GM12878 (cell line): ENCODE measurements around the gene GALNT12. TPM values are rescaled to one million over a fixed set of nuclear protein-coding genes. Genes with fewer than 3 reads are reported as not detected.

Experiments
- ATAC-seq: fragments of 200-7000 bp; cut with Tn5 transposase; 3 replicates; pipeline ENCODE4 v1.9.1; 2020; ENCODE audit warnings: mild to moderate bottlenecking, moderate library complexity
- BruUV-seq: library from RNA; stranded (reverse); fragments of 400-500 nt; replicated peaks from 2 replicates; lab custom pipeline; 2021; lab: Mats Ljungman, UMichigan
- CTCF ChIA-PET: fragments of 300-600 bp; sonication (Branson Sonifier 250); formaldehyde crosslinking; extraction: SDS; loops from one replicate; lab custom pipeline; 2021; ENCODE audit warnings: inconsistent platforms; lab: Yijun Ruan, JAX
- POLR2A ChIA-PET: fragments of 350-600 bp; formaldehyde crosslinking; extraction: SDS; loops from one replicate; lab custom pipeline; 2021; ENCODE audit warnings: inconsistent platforms; lab: Charles Lee
- RAD21 ChIA-PET: fragments of 300-600 bp; sonication (Branson Sonifier 250); formaldehyde crosslinking; loops from one replicate; lab custom pipeline; 2023; ENCODE audit warnings: antibody characterized with exemption; ENCODE audit not compliant: unreplicated experiment; lab: Charles Lee
- SMC1A ChIA-PET: fragments of 300-600 bp; sonication (Branson Sonifier 250); formaldehyde crosslinking; loops from one replicate; lab custom pipeline; 2023; ENCODE audit not compliant: unreplicated experiment, uncharacterized antibody; lab: Charles Lee
- DNase-seq: peaks from one replicate; pipeline ENCODE4 v3.0.0-alpha.2; 2011; ENCODE audit warnings: low read depth, low spot score
- FAIRE-seq: peaks from 3 replicates; lab custom pipeline; 2011; peaks lifted over from hg19 to GRCh38; lab: Jason Lieb, UNC
- H2AFZ ChIP-seq: 2 replicates; pipeline ENCODE4 v1.6.0; 2011; ENCODE audit warnings: low read depth, low read length, control low read depth; ENCODE audit not compliant: control insufficient read depth
- H3K27ac ChIP-seq: 2 replicates; pipeline ENCODE4 v1.5.1; 2011; ENCODE audit warnings: control low read depth; ENCODE audit not compliant: control insufficient read depth, insufficient read depth
- H3K27me3 ChIP-seq, 2 experiments: replicated peaks in 1 of 2; 2 replicates each; pipeline versions ENCODE4 v1.6.0 to v1.6.1; 2011; ENCODE audit warnings: low read length in 1 of 2; ENCODE audit not compliant: control insufficient read depth in 2 of 2, insufficient read depth in 2 of 2
- H3K36me3 ChIP-seq, 2 experiments: 2 replicates each; pipeline ENCODE4 v1.5.1; 2011; ENCODE audit warnings: low read length in 1 of 2; ENCODE audit not compliant: control insufficient read depth in 2 of 2, insufficient read depth in 2 of 2
- H3K4me1 ChIP-seq: 2 replicates; pipeline ENCODE4 v1.6.1; 2011; ENCODE audit warnings: mild to moderate bottlenecking, low read length, moderate library complexity, mixed read lengths; ENCODE audit not compliant: control insufficient read depth, insufficient read depth
- H3K4me2 ChIP-seq: 2 replicates; pipeline ENCODE4 v1.6.0; 2011; ENCODE audit warnings: control low read depth; ENCODE audit not compliant: control insufficient read depth, insufficient read depth
- H3K4me3 ChIP-seq: fragments of 200-600 bp; sonication (generic); 2 replicates; pipeline ENCODE4 v1.5.1; 2016
- H3K79me2 ChIP-seq: 2 replicates; pipeline ENCODE4 v1.6.0; 2011; ENCODE audit warnings: low read length; ENCODE audit not compliant: control insufficient read depth, insufficient read depth
- H3K9ac ChIP-seq: 2 replicates; pipeline ENCODE4 v1.8.0; 2011; ENCODE audit warnings: low read length, control low read depth, mixed read lengths; ENCODE audit not compliant: control insufficient read depth, insufficient read depth
- H3K9me3 ChIP-seq: replicated peaks from 3 replicates; pipeline ENCODE4 v1.5.1; 2011; ENCODE audit warnings: mild to moderate bottlenecking, low read length; ENCODE audit not compliant: control insufficient read depth, insufficient read depth
- H4K20me1 ChIP-seq: 2 replicates; pipeline ENCODE4 v1.6.0; 2011; ENCODE audit not compliant: control insufficient read depth, insufficient read depth
- BHLHE40 ChIP-seq, 2 experiments: fragments of 450-650 bp in 1 of 2; IDR thresholded peaks; 2 replicates each; pipeline ENCODE4 v1.6.1; 2011 to 2017; ENCODE audit warnings: low read depth in 2 of 2, borderline replicate concordance in 1 of 2, improper control_type of control experiment in 1 of 2, low read length in 1 of 2, mild to moderate bottlenecking in 1 of 2
- CEBPB ChIP-seq, 2 experiments: fragments of 150-350 bp in 1 of 2; IDR thresholded peaks; 2 replicates each; pipeline ENCODE4 v1.6.1; 2012 to 2014; ENCODE audit warnings: low read depth in 2 of 2, low read length in 2 of 2, borderline replicate concordance in 1 of 2, inconsistent platforms in 1 of 2
- EED ChIP-seq: sonication (generic); IDR thresholded peaks from 2 replicates; pipeline ENCODE4 v1.6.1; 2016; ENCODE audit warnings: antibody characterized with exemption, low read depth
- RAD21 ChIP-seq: IDR thresholded peaks from 2 replicates; pipeline ENCODE4 v1.6.1; 2011; ENCODE audit warnings: mild to moderate bottlenecking, low read depth, low read length, moderate library complexity; ENCODE audit not compliant: insufficient read depth
- YY1 ChIP-seq: IDR thresholded peaks from 2 replicates; pipeline ENCODE4 v1.6.1; 2011; ENCODE audit warnings: low read depth, mild to moderate bottlenecking, low read length
- WGBS: methylation state at CpG from one replicate; pipeline ENCODE4 v1.1.6; 2016; ENCODE audit warnings: low lambda C conversion rate; ENCODE audit not compliant: insufficient replicate concordance, insufficient coverage; ENCODE audit errors: missing lambda C conversion rate; 5-methylcytosine and 5-hydroxymethylcytosine counted together
- in situ Hi-C: fragments of 300-500 bp; cut with MboI; formaldehyde crosslinking; loops from 9 replicates; pipeline ENCODE4 v1.14.3; 2018; ENCODE audit warnings: mixed read lengths
- intact Hi-C: fragments of 100-400 bp; cut with micrococcal nuclease; formaldehyde crosslinking; loops from one replicate; pipeline ENCODE4 v1.14.2; 2022; ENCODE audit not compliant: unreplicated experiment
- polyA plus RNA-seq, 11 experiments: library from polyadenylated mRNA; depleted of rRNA in 4 of 11; unstranded in 6 of 11; stranded (reverse) in 5 of 11; fragments of >200 nt; fragmentation: Nextera tagmentation in 4 of 11; fragmentation: Illumina TruSeq in 1 of 11; extraction: Ambion mirVana in 4 of 11; extraction: Trizol in 1 of 11; gene quantifications; 1 replicate in 1 of 11; 2 replicates in 10 of 11; pipeline versions ENCODE4 v1.2.1 to v1.2.3, GENCODE V29; 2011 to 2016; ENCODE audit warnings: inconsistent platforms in 2 of 11, missing spikeins in 2 of 11, low read depth in 1 of 11
- total RNA-seq, 4 experiments: library from RNA; depleted of rRNA in 3 of 4; stranded (reverse); fragments of >200 nt in 3 of 4; fragmentation: Illumina TruSeq in 1 of 4; extraction: Trizol in 1 of 4; gene quantifications; 2 replicates each; pipeline versions ENCODE4 v1.2.1 to v1.2.3, GENCODE V29; 2013 to 2021

GALNT12 gene
- total and polyA plus RNA-seq, 10 of the 15 experiments (the other 5 are each of a cell fraction or from before 2014, with no cell fraction given): 0.13 to 5.3 (median 3.2) TPM

- peak overlapping the region; percentile 69; the same call in 1 of the 2 replicates for H2AFZ ChIP-seq
- 0% methylated on average over 26 of the region's 46 CpGs for WGBS
- RAD21 ChIA-PET: no interaction called here
Measured at GRCh38 chr9:98807814-98808195, 335 bp downstream of the GALNT12 start.

GRCh38 chr9:98808411-98808815 is 943 bp downstream of the GALNT12 start:
- peak overlapping the region; percentile 39; the same call in 1 of the 2 replicates for H3K9ac ChIP-seq

More at GRCh38 chr9:98807814-98808195, 335 bp downstream of the GALNT12 start:
- Histone ChIP-seq H3K4me1 (0 out of 2 replicates have a peak, but pooled peaks cover 4% of the 10 kb centered on the region), H3K36me3 (no peaks in the 10 kb centered on the region), H4K20me1 (no peaks in the 10 kb centered on the region), H3K4me3 (peak overlapping the region; percentile 68; the same call in 1 of the 2 replicates), H3K9ac (peak overlapping the region; percentile 39; the same call in 1 of the 2 replicates), H3K27ac (no peak overlapping the region), H3K4me2 (peak overlapping the region; percentile 77), H3K27me3 (peaks cover 2 to 3% of the 10 kb centered on the region in 2 experiments), H3K79me2 (no peaks in the 10 kb centered on the region), H3K9me3 (no peaks in the 10 kb centered on the region)
- peak; percentile 50 for ATAC-seq
- no peak for DNase-seq
- TF ChIP-seq CEBPB (IDR thresholded peaks at IDR 0.05; ENCODE audit: borderline replicate concordance in 1 of 2, low read depth in 2 of 2, low read length in 2 of 2): no peak
- 0 out of 4 replicates have a peak, but pooled peaks of 1 of the 2 experiments have one; percentile 17 for TF ChIP-seq BHLHE40 (IDR thresholded peaks at IDR 0.05; ENCODE audit: borderline replicate concordance in 1 of 2, low read depth in 2 of 2, low read length in 1 of 2)
- 0 out of 2 replicates have a peak, but pooled peaks have one; percentile 2 for TF ChIP-seq YY1
- ChIA-PET CTCF (interaction anchor here (1.2 to 2.0 kb wide), 2 partner anchors 12 to 32 kb away, joined by 3 to 4 read pairs; no protein-coding TSS in a partner anchor), POLR2A (no interaction called here), SMC1A (no interaction called here)
- intact Hi-C loops (no loop called here), in situ Hi-C loops (no loop called here)
- no peak for FAIRE-seq
- BruUV-seq: no TSS peak

More at GRCh38 chr9:98808411-98808815, 943 bp downstream of the GALNT12 start:
- Histone ChIP-seq H2AFZ (peak overlapping the region; percentile 69), H3K27ac (no peak overlapping the region), H3K9me3 (no peaks in the 10 kb centered on the region), H3K4me3 (peak overlapping the region; percentile 68), H3K27me3 (peaks cover 2 to 3% of the 10 kb centered on the region in 2 experiments), H3K4me1 (0 out of 2 replicates have a peak, but pooled peaks cover 4% of the 10 kb centered on the region), H4K20me1 (no peaks in the 10 kb centered on the region), H3K79me2 (no peaks in the 10 kb centered on the region), H3K4me2 (peak overlapping the region; percentile 77), H3K36me3 (no peaks in the 10 kb centered on the region)
- FAIRE-seq: no peak
- TF ChIP-seq EED (0 out of 2 replicates have a peak, but pooled peaks have one; percentile 11), RAD21 (no peak)
- CTCF ChIA-PET: interaction anchor here (1.2 kb wide), 1 partner anchor 13 kb away, joined by 3 read pairs; no protein-coding TSS in a partner anchor
- peak; percentile 45 for ATAC-seq
- intact Hi-C loops (no loop called here), in situ Hi-C loops (no loop called here)
- SMC1A ChIA-PET: no interaction called here
- BruUV-seq: no TSS peak
- POLR2A ChIA-PET: no interaction called here
- 20% methylated on average over 17 of the region's 17 CpGs for WGBS
- no peak for DNase-seq
- RAD21 ChIA-PET: no interaction called here
